GM19395 (cell line): ENCODE data around the gene ZNF398.

Experiments
- ATAC-seq: cut with Tn5 transposase; IDR thresholded peaks from one replicate; pipeline ENCODE4 v1.9.1; 2021; ENCODE audit warnings: mild to moderate bottlenecking, moderate library complexity; ENCODE audit not compliant: unreplicated experiment

ZNF398 gene

GRCh38 chr7:149195180-149196150, 48.2 kb downstream of the ZNF398 start, which contains the start of gene ZNF282:
Gene ZNF282 (plus strand): TSS chr7:149195546. CDS start chr7:149195590, 44 bp downstream.
- ATAC-seq, result peak; percentile 94

GRCh38 chr7:149196151-149196704, 49.0 kb downstream of the ZNF398 start:
- peak; percentile 13 for ATAC-seq

- ATAC-seq, result no peak
These were observed 49.5 kb downstream of the ZNF398 start for GRCh38 chr7:149196705-149197171.

GRCh38 chr7:149197675-149198074, 50.4 kb downstream of the ZNF398 start:
- ATAC-seq, result no peak

- no peak for ATAC-seq
These were observed 51.0 kb downstream of the ZNF398 start for GRCh38 chr7:149198161-149198816.

- ATAC-seq, result no peak
These were observed 52.2 kb downstream of the ZNF398 start for GRCh38 chr7:149199234-149199995.

- ATAC-seq, result no peak
These were observed 55.6 kb downstream of the ZNF398 start for GRCh38 chr7:149202831-149203231.

- no peak for ATAC-seq
These were observed 58.6 kb downstream of the ZNF398 start for GRCh38 chr7:149205690-149206381.

- no peak for ATAC-seq
These were observed 60.2 kb downstream of the ZNF398 start for GRCh38 chr7:149207324-149208035.

- ATAC-seq, result no peak
These were observed 62.4 kb downstream of the ZNF398 start for GRCh38 chr7:149209518-149210269.

- no peak for ATAC-seq
These were observed 63.3 kb downstream of the ZNF398 start for GRCh38 chr7:149210551-149210950.

- no peak for ATAC-seq
These were observed 66.9 kb downstream of the ZNF398 start for GRCh38 chr7:149214020-149214720.

GRCh38 chr7:149216402-149216801, 69.1 kb downstream of the ZNF398 start:
- ATAC-seq, result no peak

- ATAC-seq, result no peak
These were observed 70.3 kb downstream of the ZNF398 start for GRCh38 chr7:149217570-149217969.

- ATAC-seq, result no peak
These were observed 71.5 kb downstream of the ZNF398 start for GRCh38 chr7:149218469-149219420.

- ATAC-seq, result no peak
These were observed 73.3 kb downstream of the ZNF398 start for GRCh38 chr7:149220534-149220933.

GRCh38 chr7:149223176-149223575, 75.9 kb downstream of the ZNF398 start:
- no peak for ATAC-seq
